Amniotic stem cell (primary cell): Measurements from ENCODE around the gene FOXD4L3.
"Not testable (repeated sequence)": the region's sequence is repeated elsewhere in the genome, so short reads cannot be mapped to it uniquely, and the experiment has no call there.

Experiments used
- DNase-seq: peaks from one replicate; lab custom pipeline; 2025; lab: John Stamatoyannopoulos, UW

FOXD4L3 gene

GRCh38 chr9:68351689-68352088, 49.0 kb downstream of the FOXD4L3 start:
- DNase-seq, result not testable (repeated sequence)
